PC-9 (cell line): ENCODE results near the gene ZC3H8. TPM values are rescaled to one million over a fixed set of nuclear protein-coding genes. Genes with fewer than 3 reads are reported as not detected.

Experiments used
- BruUV-seq: library from RNA; stranded (reverse); fragments of 400-500 nt; replicated peaks from 2 replicates; lab custom pipeline; 2021; lab: Mats Ljungman, UMichigan
- CTCF ChIA-PET: fragments of 300-600 bp; sonication (Branson Sonifier 250); formaldehyde crosslinking; loops from one replicate; lab custom pipeline; 2022; ENCODE audit warnings: antibody characterized with exemption; lab: Charles Lee
- POLR2A ChIA-PET: fragments of 300-600 bp; sonication (Branson Sonifier 250); formaldehyde crosslinking; loops from one replicate; lab custom pipeline; 2022; ENCODE audit warnings: antibody characterized with exemption; ENCODE audit not compliant: unreplicated experiment; lab: Charles Lee
- DNase-seq, 2 experiments: peaks; one replicate each; pipeline versions ENCODE4 v3.0.0 to v3.0.0-alpha.2; 2015 to 2022; ENCODE audit warnings: mixed read lengths in 1 of 2
- H2AFZ ChIP-seq: fragments of 200-600 bp; sonication (generic); 2 replicates; pipeline ENCODE4 v1.8.1; 2017; ENCODE audit warnings: antibody characterized with exemption
- H3F3A ChIP-seq: fragments of 200-600 bp; sonication (generic); 2 replicates; pipeline ENCODE4 v1.8.1; 2017; ENCODE audit warnings: antibody characterized with exemption, mild to moderate bottlenecking, low read depth; ENCODE audit not compliant: insufficient read depth
- H3K27ac ChIP-seq: fragments of 200-600 bp; sonication (generic); 2 replicates; pipeline ENCODE4 v1.6.1; 2016; ENCODE audit warnings: mixed run types
- H3K27me3 ChIP-seq: fragments of 200-600 bp; sonication (generic); 2 replicates; pipeline ENCODE4 v1.6.1; 2016; ENCODE audit warnings: low read depth, mixed run types; ENCODE audit not compliant: insufficient read depth
- H3K36me3 ChIP-seq: fragments of 200-600 bp; sonication (generic); 2 replicates; pipeline ENCODE4 v1.6.1; 2016; ENCODE audit warnings: low read depth, mixed run types
- H3K4me1 ChIP-seq: fragments of 200-600 bp; sonication (generic); replicated peaks from 2 replicates; pipeline ENCODE4 v1.6.1; 2016; ENCODE audit warnings: mixed run types; ENCODE audit not compliant: insufficient read depth
- H3K4me2 ChIP-seq: fragments of 200-600 bp; sonication (generic); 2 replicates; pipeline ENCODE4 v1.6.1; 2017; ENCODE audit warnings: mixed run types
- H3K4me3 ChIP-seq: fragments of 200-600 bp; sonication (generic); 2 replicates; pipeline ENCODE4 v1.6.1; 2016; ENCODE audit warnings: mixed run types
- H3K79me2 ChIP-seq: fragments of 200-600 bp; sonication (generic); 2 replicates; pipeline ENCODE4 v1.6.1; 2017; ENCODE audit warnings: low read depth, mixed run types
- H3K9me2 ChIP-seq: fragments of 200-600 bp; sonication (generic); 2 replicates; pipeline ENCODE4 v1.8.1; 2017; ENCODE audit warnings: mild to moderate bottlenecking; ENCODE audit not compliant: insufficient read depth
- H3K9me3 ChIP-seq: fragments of 200-600 bp; sonication (generic); 2 replicates; pipeline ENCODE4 v1.8.1; 2016; ENCODE audit warnings: low read depth; ENCODE audit not compliant: insufficient read depth
- H4K20me1 ChIP-seq: fragments of 200-600 bp; sonication (generic); 2 replicates; pipeline ENCODE4 v1.8.1; 2017; ENCODE audit not compliant: insufficient read depth
- EZH2 ChIP-seq: fragments of 200-600 bp; sonication (generic); IDR thresholded peaks from 2 replicates; pipeline ENCODE4 v1.8.0; 2017; ENCODE audit warnings: antibody characterized with exemption, low read depth
- intact Hi-C: fragments of 100-400 bp; cut with micrococcal nuclease; formaldehyde crosslinking; loops from one replicate; pipeline ENCODE4 v1.10.0; 2022; ENCODE audit not compliant: unreplicated experiment
- total RNA-seq: library from RNA; stranded (reverse); gene quantifications from 2 replicates; pipeline ENCODE4 v1.2.3, GENCODE V29; 2021
- TF ChIP-seq, protein P1 (sequence below): fragments of 200-600 bp; sonication (generic); conservative IDR thresholded peaks from 2 replicates; pipeline ENCODE4 v1.6.1; 2017; ENCODE audit warnings: mixed run types, antibody characterized with exemption, mild to moderate bottlenecking, moderate library complexity

ZC3H8 gene
- total RNA-seq, 1 experiment from 2014 or later, result 8.6 TPM

DNA sequence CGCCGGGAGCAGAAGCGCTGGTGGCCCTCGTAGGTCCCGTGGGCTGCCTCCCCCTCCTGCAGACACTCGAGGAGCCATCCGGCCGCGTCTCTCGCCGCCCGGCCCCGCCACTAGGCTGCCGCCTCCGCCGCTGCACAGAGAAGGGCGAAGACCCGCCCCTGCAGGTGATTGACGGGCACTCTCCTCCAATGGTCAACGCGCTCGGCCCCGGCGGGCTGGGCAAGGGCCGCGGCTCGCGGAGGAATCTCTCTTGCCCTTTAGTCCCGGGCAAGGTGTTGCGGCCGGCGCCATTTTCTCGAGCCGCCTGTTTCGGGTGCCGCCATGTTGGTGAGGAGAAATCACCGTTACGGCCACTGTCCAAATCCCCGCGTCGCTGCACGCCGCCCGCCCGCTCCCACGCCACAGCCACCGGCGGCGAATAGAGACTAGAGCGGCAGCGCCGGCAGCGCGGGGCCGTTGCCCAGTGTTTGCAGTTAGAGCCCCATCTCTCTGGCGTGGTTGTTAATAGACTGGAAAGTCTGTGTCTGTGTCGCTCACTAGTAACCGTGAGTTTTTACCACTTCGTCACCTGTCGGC, 20.6 kb upstream of the ZC3H8 start, which contains the start of gene ZC3H6:
ZC3H6 (plus strand) TSS at position 287 of the 576 bp plus-strand sequence. CDS start 398 bp downstream, outside the sequence.
- BruUV-seq, result TSS peak; percentile 86
- peak; percentile 87 to 98 for DNase-seq
- H4K20me1 ChIP-seq, result no peaks in the 10 kb centered on the region
- peak within 1 kb of the TSS; percentile 79 for H3K4me2 ChIP-seq
- no peaks in the 10 kb centered on the region for H3K36me3 ChIP-seq
- peaks cover 7% of the 10 kb centered on the region; the same call in 1 of the 2 replicates for H3K4me1 ChIP-seq
- peak within 1 kb of the TSS; percentile 98 for H3K4me3 ChIP-seq
- TF ChIP-seq, protein P1, sequence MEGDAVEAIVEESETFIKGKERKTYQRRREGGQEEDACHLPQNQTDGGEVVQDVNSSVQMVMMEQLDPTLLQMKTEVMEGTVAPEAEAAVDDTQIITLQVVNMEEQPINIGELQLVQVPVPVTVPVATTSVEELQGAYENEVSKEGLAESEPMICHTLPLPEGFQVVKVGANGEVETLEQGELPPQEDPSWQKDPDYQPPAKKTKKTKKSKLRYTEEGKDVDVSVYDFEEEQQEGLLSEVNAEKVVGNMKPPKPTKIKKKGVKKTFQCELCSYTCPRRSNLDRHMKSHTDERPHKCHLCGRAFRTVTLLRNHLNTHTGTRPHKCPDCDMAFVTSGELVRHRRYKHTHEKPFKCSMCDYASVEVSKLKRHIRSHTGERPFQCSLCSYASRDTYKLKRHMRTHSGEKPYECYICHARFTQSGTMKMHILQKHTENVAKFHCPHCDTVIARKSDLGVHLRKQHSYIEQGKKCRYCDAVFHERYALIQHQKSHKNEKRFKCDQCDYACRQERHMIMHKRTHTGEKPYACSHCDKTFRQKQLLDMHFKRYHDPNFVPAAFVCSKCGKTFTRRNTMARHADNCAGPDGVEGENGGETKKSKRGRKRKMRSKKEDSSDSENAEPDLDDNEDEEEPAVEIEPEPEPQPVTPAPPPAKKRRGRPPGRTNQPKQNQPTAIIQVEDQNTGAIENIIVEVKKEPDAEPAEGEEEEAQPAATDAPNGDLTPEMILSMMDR, result no peak
- peak within 1 kb of the TSS; percentile 99 for H3K27ac ChIP-seq
- ChIA-PET CTCF (no interaction called here), POLR2A (no interaction called here)
- peaks cover 16% of the 10 kb centered on the region; the same call in 1 of the 2 replicates for H3K79me2 ChIP-seq
- intact Hi-C loops, result loop anchor here (5.0 to 10.0 kb wide), 2 partner anchors 207 to 449 kb away; partner anchors contain the start of genes NT5DC4 and TTL
- no peaks in the 10 kb centered on the region for H3K27me3 ChIP-seq
- 0 out of 2 replicates have a peak, but pooled peaks cover 4% of the 10 kb centered on the region for H3F3A ChIP-seq
- peak within 1 kb of the TSS; percentile 98 for H2AFZ ChIP-seq
- no peaks in the 10 kb centered on the region for H3K9me2 ChIP-seq
- H3K9me3 ChIP-seq, result no peaks in the 10 kb centered on the region

DNA sequence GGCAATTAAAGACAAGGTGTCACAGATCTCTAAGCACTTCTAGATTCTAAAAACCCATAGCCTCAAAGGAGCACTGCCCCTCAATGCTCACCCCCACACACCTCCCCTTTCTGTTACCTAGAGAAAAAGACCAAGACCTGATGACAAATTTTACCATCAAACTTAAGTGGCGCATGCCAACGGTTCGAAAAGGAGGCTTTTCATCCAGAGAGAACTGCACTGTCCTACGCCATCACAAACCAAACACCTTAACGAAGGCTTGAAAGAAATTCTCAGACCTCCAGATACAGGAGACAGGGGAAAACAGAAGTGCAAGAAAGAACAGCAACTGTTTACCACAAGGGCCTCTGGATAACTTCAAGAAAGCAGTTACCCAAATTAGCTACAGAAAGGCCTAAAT, 18.5 kb upstream of the ZC3H8 start:
- Histone ChIP-seq H3K4me3 (no peak overlapping the region), H3F3A (0 out of 2 replicates have a peak, but pooled peaks cover 4% of the 10 kb centered on the region), H3K79me2 (peaks cover 16% of the 10 kb centered on the region; the same call in 1 of the 2 replicates), H3K36me3 (no peaks in the 10 kb centered on the region), H3K27me3 (no peaks in the 10 kb centered on the region), H3K9me2 (no peaks in the 10 kb centered on the region), H3K4me1 (peaks cover 7% of the 10 kb centered on the region; the same call in 1 of the 2 replicates), H4K20me1 (no peaks in the 10 kb centered on the region), H3K9me3 (no peaks in the 10 kb centered on the region), H3K4me2 (no peak overlapping the region), H3K27ac (no peak overlapping the region), H2AFZ (no peak overlapping the region)
- no peak for DNase-seq
- BruUV-seq, result no TSS peak
- TF ChIP-seq EZH2, result no peak
- TF ChIP-seq, protein P1, result no peak
- intact Hi-C loops, result loop anchor here (10.0 kb wide), 1 partner anchor 451 kb away; the partner anchor contains the start of gene NT5DC4
- POLR2A ChIA-PET, result interaction anchor here (0.6 kb wide), 1 partner anchor 207 kb away, joined by 12 read pairs; no protein-coding TSS in a partner anchor
- CTCF ChIA-PET, result interaction anchor here (0.5 kb wide), 1 partner anchor 15 kb away, joined by 4 read pairs; no protein-coding TSS in a partner anchor

DNA sequence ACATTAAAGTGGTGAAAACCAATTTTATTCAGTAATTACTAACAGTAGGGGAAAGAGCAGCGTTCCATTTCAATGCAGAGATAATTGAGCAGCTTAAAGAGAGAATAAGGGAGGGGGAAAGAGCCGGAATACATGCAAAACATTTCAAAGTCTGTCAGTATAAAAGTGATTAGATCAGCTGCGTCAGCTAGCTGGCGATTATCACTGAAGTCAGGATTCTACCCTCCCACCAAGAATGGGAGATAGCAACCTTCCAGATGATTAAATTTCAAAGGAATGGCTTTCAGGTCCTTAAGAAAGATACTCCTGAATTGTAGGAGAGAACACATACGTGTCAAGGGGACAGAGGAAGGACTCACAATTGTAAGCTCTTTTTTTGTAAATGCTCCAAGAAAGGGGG, 17.8 kb upstream of the ZC3H8 start:
- Histone ChIP-seq H3K36me3 (no peaks in the 10 kb centered on the region), H3K9me2 (no peaks in the 10 kb centered on the region), H3K27me3 (no peaks in the 10 kb centered on the region), H3K79me2 (peaks cover 13% of the 10 kb centered on the region; the same call in 1 of the 2 replicates), H3K27ac (no peak overlapping the region), H3K9me3 (no peaks in the 10 kb centered on the region), H2AFZ (no peak overlapping the region), H3K4me2 (no peak overlapping the region), H3K4me1 (peaks cover 7% of the 10 kb centered on the region; the same call in 1 of the 2 replicates), H4K20me1 (no peaks in the 10 kb centered on the region), H3K4me3 (no peak overlapping the region), H3F3A (0 out of 2 replicates have a peak, but pooled peaks cover 4% of the 10 kb centered on the region)
- BruUV-seq, result no TSS peak
- intact Hi-C loops, result loop anchor here (10.0 kb wide), 1 partner anchor 452 kb away; the partner anchor contains the start of gene NT5DC4
- no peak for TF ChIP-seq EZH2
- TF ChIP-seq, protein P1, result no peak
- no peak for DNase-seq
- ChIA-PET CTCF (no interaction called here), POLR2A (no interaction called here)
